Body of pancreas (tissue), 4 donors: ENCODE results near the gene FGFBP1.

Source experiments
- CTCF ChIP-seq, 7 experiments: fragments of 450-650 bp in 4 of 7; fragments of 200-600 bp in 3 of 7; sonication (generic) in 3 of 7; IDR thresholded peaks; one replicate each; pipeline ENCODE4 v1.5.1; 2016 to 2019; ENCODE audit warnings: antibody characterized with exemption in 7 of 7
- POLR2A ChIP-seq, 3 donors: fragments of 450-650 bp; IDR thresholded peaks; one replicate each; pipeline ENCODE4 v1.6.1; 2016; ENCODE audit warnings: antibody characterized with exemption in 3 of 3, mild to moderate bottlenecking in 2 of 3

DNA sequence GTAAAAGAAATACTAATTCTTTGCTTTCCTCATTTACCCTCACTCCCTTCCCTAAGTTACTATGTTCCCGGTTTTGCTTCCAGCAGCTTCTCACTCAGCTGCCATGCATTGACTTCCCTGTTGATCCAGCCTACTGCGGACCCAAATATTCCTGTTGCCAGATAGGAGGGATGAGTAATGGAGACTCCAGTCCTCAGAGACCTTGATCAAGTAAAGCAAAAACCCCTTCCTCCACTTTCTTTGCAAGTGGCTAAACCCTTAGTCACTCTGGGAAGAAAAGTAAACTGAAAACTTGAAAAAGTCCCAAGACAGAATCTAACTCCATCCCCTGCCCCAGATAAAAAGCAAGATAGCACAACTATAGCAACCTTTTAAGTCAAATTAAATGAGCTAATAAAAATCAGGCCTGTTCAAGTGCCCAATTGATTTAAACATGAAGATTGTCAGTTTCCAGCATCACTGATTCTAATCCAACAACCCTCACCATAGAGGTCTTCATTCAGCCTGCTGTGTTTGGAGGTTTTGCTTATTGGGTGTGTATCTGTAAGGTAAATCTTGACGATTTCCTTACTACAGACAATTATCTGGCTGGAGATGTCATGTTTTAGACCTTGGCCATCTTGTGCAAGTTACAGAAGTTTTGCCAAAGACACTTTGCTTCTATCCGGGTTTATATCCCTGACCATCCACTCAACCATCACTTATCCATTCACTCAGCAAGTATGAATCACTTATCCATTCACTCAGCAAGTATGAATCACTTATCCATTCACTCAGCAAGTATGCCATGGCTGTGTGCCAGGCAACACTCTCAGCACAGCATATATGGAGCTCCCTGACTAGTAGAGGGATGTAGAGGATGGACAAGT lies 17.6 kb downstream of the FGFBP1 start:
- no peak for TF ChIP-seq CTCF (IDR thresholded peaks at IDR 0.05)
- no peak for TF ChIP-seq POLR2A (IDR thresholded peaks at IDR 0.05)
